ENCODE results near the gene GRIA2.
"Not testable (repeated sequence)": the region's sequence is repeated elsewhere in the genome, so short reads cannot be mapped to it uniquely, and the experiment has no call there.

Gene GRIA2

GRCh38 chr4:157245351-157245750 is 24.8 kb downstream of the GRIA2 start:
- Histone ChIP-seq H3K9me3 (ENCODE audit: control extremely low read depth in 1 of 5, control insufficient read depth in 4 of 5, insufficient read depth in 2 of 5, low read depth in 1 of 5, low read length in 4 of 5) (no peaks in the 10 kb centered on the region), H3K27ac (ENCODE audit: insufficient read depth in 1 of 2, low read depth in 1 of 2, low read length in 2 of 2, poor library complexity in 1 of 2, severe bottlenecking in 2 of 2) (no peak overlapping the region), H3K36me3 (ENCODE audit: control insufficient read depth in 4 of 4, insufficient read depth in 4 of 4, low read length in 3 of 4) (no peaks in the 10 kb centered on the region), H3K4me3 (ENCODE audit: control insufficient read depth in 1 of 7, extremely low read depth in 1 of 7, insufficient read depth in 4 of 7, low read depth in 2 of 7, low read length in 6 of 7) (no peak overlapping the region), H3K27me3 (replicated peaks in 2 of 5; ENCODE audit: control insufficient read depth in 4 of 5, insufficient read depth in 5 of 5, low read length in 4 of 5) (peaks cover 0 to 6% (median 0%) of the 10 kb centered on the region in 5 experiments), H3K4me1 (ENCODE audit: control extremely low read depth in 1 of 4, control insufficient read depth in 4 of 4, insufficient read depth in 4 of 4, low read length in 3 of 4) (no peaks in the 10 kb centered on the region)
- ChIA-PET POLR2A (no interaction called here), CTCF (no interaction called here)
- DNase-seq, result no peak

DNA sequence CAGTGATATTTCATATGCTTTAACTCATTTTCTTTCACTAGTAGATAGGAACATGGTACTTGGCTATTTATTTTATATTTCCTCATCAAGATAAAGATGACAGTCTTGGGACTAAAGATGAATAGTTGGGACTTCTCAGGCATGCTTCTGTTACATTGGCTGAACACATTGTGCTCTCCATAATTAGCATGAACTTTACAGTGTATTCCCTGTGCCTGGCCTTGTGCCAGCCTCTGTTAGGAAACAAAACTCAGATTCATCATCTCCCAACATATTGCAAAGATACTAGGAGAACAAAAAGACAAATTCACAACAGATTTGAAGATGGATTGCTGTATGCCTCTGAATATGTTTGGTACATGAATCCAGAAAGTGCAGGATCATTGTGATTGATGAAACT is 26.4 kb downstream of the GRIA2 start:
- Histone ChIP-seq H3K4me1 (ENCODE audit: control extremely low read depth in 1 of 4, control insufficient read depth in 4 of 4, insufficient read depth in 4 of 4, low read length in 3 of 4) (no peaks in the 10 kb centered on the region), H3K4me3 (ENCODE audit: control insufficient read depth in 1 of 7, extremely low read depth in 1 of 7, insufficient read depth in 4 of 7, low read depth in 2 of 7, low read length in 6 of 7) (no peak overlapping the region), H3K36me3 (ENCODE audit: control insufficient read depth in 4 of 4, insufficient read depth in 4 of 4, low read length in 3 of 4) (no peaks in the 10 kb centered on the region), H3K27ac (ENCODE audit: insufficient read depth in 1 of 2, low read depth in 1 of 2, low read length in 2 of 2, poor library complexity in 1 of 2, severe bottlenecking in 2 of 2) (no peak overlapping the region), H3K9me3 (ENCODE audit: control extremely low read depth in 1 of 5, control insufficient read depth in 4 of 5, insufficient read depth in 2 of 5, low read depth in 1 of 5, low read length in 4 of 5) (no peaks in the 10 kb centered on the region), H3K27me3 (replicated peaks in 2 of 5; ENCODE audit: control insufficient read depth in 4 of 5, insufficient read depth in 5 of 5, low read length in 4 of 5) (peaks cover 0 to 6% (median 0%) of the 10 kb centered on the region in 5 experiments)
- ChIA-PET POLR2A (no interaction called here), CTCF (no interaction called here)
- no peak for DNase-seq

- CTCF ChIA-PET; H3K27ac ChIP-seq (ENCODE audit: insufficient read depth in 1 of 2, low read depth in 1 of 2, low read length in 2 of 2, poor library complexity in 1 of 2, severe bottlenecking in 2 of 2); H3K4me1 ChIP-seq (ENCODE audit: control extremely low read depth in 1 of 4, control insufficient read depth in 4 of 4, insufficient read depth in 4 of 4, low read length in 3 of 4); POLR2A ChIA-PET; H3K4me3 ChIP-seq (ENCODE audit: control insufficient read depth in 1 of 7, extremely low read depth in 1 of 7, insufficient read depth in 4 of 7, low read depth in 2 of 7, low read length in 6 of 7); H3K36me3 ChIP-seq (ENCODE audit: control insufficient read depth in 4 of 4, insufficient read depth in 4 of 4, low read length in 3 of 4); H3K9me3 ChIP-seq (ENCODE audit: control extremely low read depth in 1 of 5, control insufficient read depth in 4 of 5, insufficient read depth in 2 of 5, low read depth in 1 of 5, low read length in 4 of 5); H3K27me3 ChIP-seq (replicated peaks in 2 of 5; ENCODE audit: control insufficient read depth in 4 of 5, insufficient read depth in 5 of 5, low read length in 4 of 5); DNase-seq: not testable (repeated sequence)
- 78% methylated on average over 5 of the region's 6 CpGs for WGBS (ENCODE audit: insufficient coverage)
Measured at GRCh38 chr4:157258165-157258564, 37.6 kb downstream of the GRIA2 start.

- Histone ChIP-seq H3K36me3 (ENCODE audit: control insufficient read depth in 4 of 4, insufficient read depth in 4 of 4, low read length in 3 of 4) (no peaks in the 10 kb centered on the region), H3K9me3 (ENCODE audit: control extremely low read depth in 1 of 5, control insufficient read depth in 4 of 5, insufficient read depth in 2 of 5, low read depth in 1 of 5, low read length in 4 of 5) (peaks cover 0 to 1% (median 0%) of the 10 kb centered on the region in 5 experiments), H3K4me3 (ENCODE audit: control insufficient read depth in 1 of 7, extremely low read depth in 1 of 7, insufficient read depth in 4 of 7, low read depth in 2 of 7, low read length in 6 of 7) (no peak overlapping the region), H3K4me1 (ENCODE audit: control extremely low read depth in 1 of 4, control insufficient read depth in 4 of 4, insufficient read depth in 4 of 4, low read length in 3 of 4) (no peaks in the 10 kb centered on the region), H3K27ac (ENCODE audit: insufficient read depth in 1 of 2, low read depth in 1 of 2, low read length in 2 of 2, poor library complexity in 1 of 2, severe bottlenecking in 2 of 2) (no peak overlapping the region), H3K27me3 (replicated peaks in 2 of 5; ENCODE audit: control insufficient read depth in 4 of 5, insufficient read depth in 5 of 5, low read length in 4 of 5) (no peaks in the 10 kb centered on the region)
- POLR2A ChIA-PET, result no interaction called here
- CTCF ChIA-PET, result interaction anchor here (1.1 kb wide), 1 partner anchor 605 kb away, joined by 3 read pairs; no protein-coding TSS in a partner anchor
- WGBS (ENCODE audit: insufficient coverage), result 90% methylated on average over 2 of the region's 2 CpGs
- no peak for DNase-seq
Measured at GRCh38 chr4:157265281-157265680, 44.8 kb downstream of the GRIA2 start.

GRCh38 chr4:157270108-157270507 is 49.6 kb downstream of the GRIA2 start:
- 80% methylated on average over 1 of the region's 2 CpGs for WGBS (ENCODE audit: insufficient coverage)
- H3K27ac ChIP-seq (ENCODE audit: insufficient read depth in 1 of 2, low read depth in 1 of 2, low read length in 2 of 2, poor library complexity in 1 of 2, severe bottlenecking in 2 of 2), result no peak overlapping the region
- H3K4me1 ChIP-seq (ENCODE audit: control extremely low read depth in 1 of 4, control insufficient read depth in 4 of 4, insufficient read depth in 4 of 4, low read length in 3 of 4), result no peaks in the 10 kb centered on the region
- H3K27me3 ChIP-seq (replicated peaks in 2 of 5; ENCODE audit: control insufficient read depth in 4 of 5, insufficient read depth in 5 of 5, low read length in 4 of 5), result no peaks in the 10 kb centered on the region
- CTCF ChIA-PET, result no interaction called here
- no peak for DNase-seq
- H3K36me3 ChIP-seq (ENCODE audit: control insufficient read depth in 4 of 4, insufficient read depth in 4 of 4, low read length in 3 of 4), result no peaks in the 10 kb centered on the region
- POLR2A ChIA-PET, result no interaction called here
- no peaks in the 10 kb centered on the region for H3K9me3 ChIP-seq (ENCODE audit: control extremely low read depth in 1 of 5, control insufficient read depth in 4 of 5, insufficient read depth in 2 of 5, low read depth in 1 of 5, low read length in 4 of 5)
- no peak overlapping the region for H3K4me3 ChIP-seq (ENCODE audit: control insufficient read depth in 1 of 7, extremely low read depth in 1 of 7, insufficient read depth in 4 of 7, low read depth in 2 of 7, low read length in 6 of 7)

- POLR2A ChIA-PET, result no interaction called here
- CTCF ChIA-PET, result no interaction called here
- no peak for DNase-seq
- Histone ChIP-seq H3K27ac (ENCODE audit: insufficient read depth in 1 of 2, low read depth in 1 of 2, low read length in 2 of 2, poor library complexity in 1 of 2, severe bottlenecking in 2 of 2) (no peak overlapping the region), H3K9me3 (ENCODE audit: control extremely low read depth in 1 of 5, control insufficient read depth in 4 of 5, insufficient read depth in 2 of 5, low read depth in 1 of 5, low read length in 4 of 5) (no peaks in the 10 kb centered on the region), H3K27me3 (replicated peaks in 2 of 5; ENCODE audit: control insufficient read depth in 4 of 5, insufficient read depth in 5 of 5, low read length in 4 of 5) (no peaks in the 10 kb centered on the region), H3K36me3 (ENCODE audit: control insufficient read depth in 4 of 4, insufficient read depth in 4 of 4, low read length in 3 of 4) (no peaks in the 10 kb centered on the region), H3K4me1 (ENCODE audit: control extremely low read depth in 1 of 4, control insufficient read depth in 4 of 4, insufficient read depth in 4 of 4, low read length in 3 of 4) (no peaks in the 10 kb centered on the region), H3K4me3 (ENCODE audit: control insufficient read depth in 1 of 7, extremely low read depth in 1 of 7, insufficient read depth in 4 of 7, low read depth in 2 of 7, low read length in 6 of 7) (no peak overlapping the region)
- 94% methylated on average over 5 of the region's 5 CpGs for WGBS (ENCODE audit: insufficient coverage)
Measured at GRCh38 chr4:157270552-157270951, 50.0 kb downstream of the GRIA2 start.

GRCh38 chr4:157271166-157271869 is 50.8 kb downstream of the GRIA2 start:
- no peaks in the 10 kb centered on the region for H3K4me1 ChIP-seq (ENCODE audit: control extremely low read depth in 1 of 4, control insufficient read depth in 4 of 4, insufficient read depth in 4 of 4, low read length in 3 of 4)
- WGBS (ENCODE audit: insufficient coverage), result no CpG with 5 or more reads among the region's 1 CpG
- no peak overlapping the region for H3K4me3 ChIP-seq (ENCODE audit: control insufficient read depth in 1 of 7, extremely low read depth in 1 of 7, insufficient read depth in 4 of 7, low read depth in 2 of 7, low read length in 6 of 7)
- DNase-seq, result no peak
- ChIA-PET POLR2A (interaction anchor here (0.7 kb wide), 1 partner anchor 13 kb away, joined by 3 read pairs; no protein-coding TSS in a partner anchor), CTCF (no interaction called here)
- no peaks in the 10 kb centered on the region for H3K36me3 ChIP-seq (ENCODE audit: control insufficient read depth in 4 of 4, insufficient read depth in 4 of 4, low read length in 3 of 4)
- no peak overlapping the region for H3K27ac ChIP-seq (ENCODE audit: insufficient read depth in 1 of 2, low read depth in 1 of 2, low read length in 2 of 2, poor library complexity in 1 of 2, severe bottlenecking in 2 of 2)
- H3K27me3 ChIP-seq (replicated peaks in 2 of 5; ENCODE audit: control insufficient read depth in 4 of 5, insufficient read depth in 5 of 5, low read length in 4 of 5), result no peaks in the 10 kb centered on the region
- no peaks in the 10 kb centered on the region for H3K9me3 ChIP-seq (ENCODE audit: control extremely low read depth in 1 of 5, control insufficient read depth in 4 of 5, insufficient read depth in 2 of 5, low read depth in 1 of 5, low read length in 4 of 5)

Data from common myeloid progenitor, CD34-positive (primary cell).